Ecto neural progenitor cell (in vitro differentiated cells): ENCODE data around the gene SMU1.
"Not testable (repeated sequence)": the region's sequence is repeated elsewhere in the genome, so short reads cannot be mapped to it uniquely, and the experiment has no call there.

Experiments used
- DNase-seq: peaks from one replicate; pipeline ENCODE4 v3.0.0-alpha.2; 2018; ENCODE audit warnings: low spot score

SMU1 gene

DNA sequence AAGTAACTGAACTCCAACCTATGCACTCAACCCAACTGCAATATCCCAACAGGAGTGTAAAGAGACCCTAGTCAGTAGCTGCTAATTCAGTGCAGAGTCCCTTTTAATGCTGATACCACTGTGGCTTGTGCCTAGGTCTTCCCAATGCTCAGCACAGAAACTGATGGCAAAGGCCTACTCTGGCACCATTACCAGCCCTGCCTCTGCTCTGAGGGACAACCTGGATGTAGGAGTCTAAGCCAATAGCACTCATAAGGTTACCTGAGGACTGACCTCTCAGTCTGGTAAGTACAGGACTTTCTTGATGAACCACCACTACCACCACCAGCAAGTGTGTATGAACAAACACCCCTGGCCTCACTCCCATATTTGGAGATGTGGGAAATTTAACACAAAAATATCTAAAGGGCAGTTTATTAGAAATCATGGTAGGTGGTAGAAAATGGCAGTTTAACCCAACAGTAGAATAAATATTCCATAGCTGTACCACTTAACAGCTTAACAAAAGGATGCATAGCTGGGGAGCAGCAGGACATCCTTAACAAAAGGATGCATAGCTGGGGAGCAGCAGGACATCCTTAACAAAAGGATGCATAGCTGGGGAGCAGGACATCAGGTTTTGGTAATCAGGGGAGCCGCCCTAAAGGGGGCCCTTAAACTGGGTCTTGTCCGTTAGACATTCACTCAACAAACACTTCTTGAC lies 62.4 kb downstream of the SMU1 start:
- DNase-seq, result no peak

DNA sequence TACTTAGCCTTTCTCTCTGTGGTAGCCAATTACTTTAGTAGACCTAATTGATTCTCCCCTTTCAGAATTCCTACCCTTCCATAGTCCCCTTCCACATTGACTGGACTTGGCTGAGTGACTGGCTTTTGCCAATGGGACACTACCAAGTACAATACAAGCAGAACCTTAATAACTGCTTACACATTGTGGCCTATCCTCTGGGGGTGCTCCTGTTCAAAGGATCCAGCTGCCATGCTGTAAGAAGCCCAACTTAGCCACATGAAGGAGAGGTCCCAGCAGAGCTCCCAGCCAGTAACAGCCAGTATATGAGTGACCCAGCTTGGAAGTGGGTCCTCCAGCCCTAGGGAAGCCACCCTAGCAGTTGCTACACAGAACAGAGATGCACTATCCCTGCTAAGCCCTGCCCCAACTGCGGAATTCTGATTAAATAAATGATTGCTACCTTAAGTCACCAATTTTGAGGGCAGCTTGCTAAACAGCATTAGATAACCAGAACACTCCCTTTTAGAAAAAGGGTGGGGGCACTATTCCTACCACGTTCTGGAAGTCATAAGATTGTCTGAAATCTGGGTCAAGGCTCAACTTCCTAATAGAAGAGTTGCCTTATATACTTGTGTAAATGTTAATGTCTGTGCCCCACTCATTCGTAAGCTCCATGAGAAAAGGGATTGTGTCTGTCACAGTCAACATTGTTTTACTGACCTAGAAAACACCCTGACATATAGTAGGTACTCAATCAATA lies 64.0 kb downstream of the SMU1 start:
- no peak for DNase-seq

DNA sequence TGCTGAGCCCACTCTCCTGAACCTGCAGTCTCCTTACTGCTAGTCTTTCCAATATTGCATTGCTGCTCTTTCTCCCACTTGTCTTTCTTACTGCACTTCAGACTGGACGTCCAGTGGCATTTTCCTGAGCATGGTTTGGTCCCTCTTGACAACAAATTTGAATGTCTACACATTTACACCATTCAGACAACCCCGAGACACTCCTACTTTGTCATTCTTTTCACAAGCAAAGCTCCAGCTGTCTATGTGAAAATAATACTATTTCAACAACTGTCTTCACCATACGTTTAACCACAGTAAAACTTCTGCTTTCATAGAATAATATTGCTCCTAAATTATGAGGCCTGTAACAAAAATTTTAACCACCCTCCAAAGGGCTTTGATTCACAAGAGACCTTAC lies 64.6 kb downstream of the SMU1 start:
- DNase-seq, result no peak

DNA sequence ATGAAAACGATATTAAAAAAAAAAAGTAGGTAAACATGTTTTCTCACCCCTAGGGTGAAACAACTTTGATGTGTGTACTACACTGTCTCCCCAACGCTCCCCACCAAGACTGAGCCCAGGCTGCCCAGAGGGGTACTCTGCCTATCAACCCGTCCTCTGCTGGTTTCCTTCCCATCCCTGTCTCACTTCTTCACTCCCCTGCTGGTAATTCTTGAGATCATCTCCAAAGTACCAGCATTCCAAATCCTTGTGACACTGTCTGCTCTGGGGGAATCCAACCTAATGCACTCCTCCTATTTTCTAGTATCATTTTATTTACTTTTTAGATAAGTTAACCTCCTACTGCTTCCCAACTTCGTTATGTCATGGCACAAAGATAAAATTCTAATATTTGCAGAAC lies 68.7 kb downstream of the SMU1 start:
- DNase-seq, result no peak

DNA sequence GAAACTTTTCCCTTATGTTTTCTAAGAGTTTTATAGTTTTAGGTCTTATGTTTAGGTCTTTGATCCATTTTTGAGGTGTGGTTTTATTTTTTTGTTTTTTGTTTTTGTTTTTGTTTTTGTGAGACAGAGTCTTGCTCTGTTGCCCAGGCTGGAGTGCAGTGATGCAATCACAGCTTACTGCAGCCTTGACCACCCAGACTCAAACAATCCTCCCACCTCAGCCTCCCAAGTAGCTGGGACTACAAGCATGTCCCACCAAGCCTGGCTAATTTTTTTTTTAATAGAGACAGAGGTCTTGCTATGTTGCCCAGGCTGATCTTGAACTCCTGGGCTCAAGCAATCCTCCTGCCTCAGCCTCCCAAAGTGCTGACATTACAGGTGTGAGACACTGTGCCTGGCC lies 71.1 kb downstream of the SMU1 start:
- not testable (repeated sequence) for DNase-seq

DNA sequence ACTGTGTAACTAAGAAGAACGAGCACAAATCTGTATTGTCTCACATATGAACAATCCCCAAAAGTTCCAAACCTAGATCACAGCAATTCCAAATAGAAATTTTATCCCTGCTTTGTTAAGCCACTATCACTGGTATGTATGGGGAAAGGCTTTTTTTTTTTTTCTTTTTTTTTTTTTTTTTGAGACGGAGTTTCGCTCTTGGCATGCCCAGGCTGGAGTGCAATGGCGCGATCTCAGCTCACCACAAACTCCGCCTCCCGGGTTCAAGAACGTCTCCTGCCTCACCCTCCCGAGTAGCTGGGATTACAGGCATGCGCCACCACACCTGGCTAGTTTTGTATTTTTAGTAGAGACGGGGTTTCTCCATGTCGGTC lies 75.8 kb downstream of the SMU1 start:
- DNase-seq, result not testable (repeated sequence)

DNA sequence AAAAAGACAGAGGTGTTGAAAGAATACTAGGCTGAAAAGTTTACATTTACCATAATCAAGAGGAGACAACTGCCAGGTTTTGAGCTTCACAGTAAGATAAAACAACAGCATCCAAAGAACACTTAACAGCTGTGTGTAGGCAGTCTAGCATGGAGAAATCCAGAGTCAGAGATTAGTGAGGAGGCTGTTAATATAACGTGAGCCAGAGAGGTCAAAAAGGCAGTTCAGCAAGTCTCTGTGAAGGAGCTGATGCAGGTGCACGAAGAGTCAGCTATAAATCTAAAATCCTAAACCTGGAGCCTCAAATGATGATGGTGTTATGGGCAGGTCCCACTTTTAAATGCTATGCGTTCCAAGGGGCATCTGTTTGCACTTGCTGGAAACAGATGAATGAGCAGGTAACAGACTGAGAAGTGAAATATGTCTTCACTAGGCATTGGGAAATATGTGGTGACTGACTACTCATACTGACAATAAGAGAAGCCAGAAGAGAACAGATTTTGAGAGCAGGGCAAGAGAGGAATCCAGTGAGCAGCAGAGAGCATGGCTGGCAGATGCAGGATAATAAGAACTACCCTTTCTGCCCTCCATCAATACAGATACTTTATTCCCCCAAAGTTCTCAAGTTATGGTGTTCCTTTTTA lies 83.8 kb downstream of the SMU1 start:
- no peak for DNase-seq

DNA sequence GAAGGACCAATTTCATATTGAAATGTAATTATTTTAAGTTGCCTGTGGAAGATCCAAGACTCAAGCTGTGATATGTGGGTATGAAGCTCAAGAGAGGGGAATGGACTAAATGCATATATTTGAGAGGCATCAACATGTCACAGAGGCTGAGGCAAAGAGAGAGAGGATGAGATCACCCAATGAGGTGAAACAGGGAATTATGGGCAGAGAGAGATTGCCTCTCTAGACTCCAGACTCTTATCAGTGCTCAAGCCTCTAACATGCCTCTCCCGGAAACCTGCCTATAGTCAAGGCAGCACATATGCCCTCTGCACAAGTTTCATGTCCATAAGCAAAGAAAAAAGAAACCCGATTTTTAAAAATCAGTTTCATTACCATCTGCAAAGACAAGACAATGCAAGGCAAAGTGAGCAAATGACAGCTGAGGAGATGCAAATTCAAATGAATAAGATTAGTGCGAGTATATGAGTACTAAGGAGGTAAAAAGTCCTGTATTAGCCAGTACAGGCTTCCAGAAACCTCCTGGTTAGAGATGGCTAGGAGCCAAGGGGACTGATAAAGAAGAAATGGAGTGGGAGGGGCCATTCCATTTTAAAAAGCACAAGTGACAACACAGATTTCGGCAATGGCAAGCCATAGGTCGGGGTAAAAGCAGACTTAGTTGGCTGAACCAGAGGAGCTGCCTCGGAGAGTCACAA lies 84.4 kb downstream of the SMU1 start:
- no peak for DNase-seq
